H9 (cell line): ENCODE measurements around the gene COL4A2. TPM values are rescaled to one million over a fixed set of nuclear protein-coding genes. Genes with fewer than 3 reads are reported as not detected.
A peak's percentile ranks its signal among the peaks of the same experiment; 100 is the strongest.

Source experiments
- DNase-seq: peaks from one replicate; pipeline ENCODE4 v3.0.0-alpha.2; 2017
- H2AFZ ChIP-seq: one replicate; pipeline ENCODE4 v1.6.1; 2013; ENCODE audit warnings: mild to moderate bottlenecking, low read length, control low read depth, moderate library complexity
- H2AK5ac ChIP-seq: 2 replicates; pipeline ENCODE4 v1.6.1; 2013; ENCODE audit warnings: low read length, control low read depth, mixed read lengths; ENCODE audit not compliant: insufficient read length
- H2BK120ac ChIP-seq: one replicate; pipeline ENCODE4 v1.6.1; 2013; ENCODE audit warnings: low read depth, mild to moderate bottlenecking, low read length, control low read depth, inconsistent platforms; ENCODE audit not compliant: poor library complexity, severe bottlenecking
- H2BK12ac ChIP-seq: 2 replicates; pipeline ENCODE4 v1.6.1; 2013; ENCODE audit warnings: low read length, control low read depth, mixed read lengths, low read depth; ENCODE audit not compliant: insufficient read length
- H2BK15ac ChIP-seq: 2 replicates; pipeline ENCODE4 v1.6.1; 2013; ENCODE audit warnings: low read depth, low read length, control low read depth
- H2BK20ac ChIP-seq: one replicate; pipeline ENCODE4 v1.6.1; 2013; ENCODE audit warnings: low read depth, mild to moderate bottlenecking, low read length, control low read depth, inconsistent platforms; ENCODE audit not compliant: poor library complexity, severe bottlenecking
- H2BK5ac ChIP-seq: 2 replicates; pipeline ENCODE4 v1.6.1; 2013; ENCODE audit warnings: low read length, control low read depth, mixed read lengths; ENCODE audit not compliant: insufficient read length
- H3K14ac ChIP-seq: 2 replicates; pipeline ENCODE4 v1.6.1; 2013; ENCODE audit warnings: low read length, control low read depth; ENCODE audit not compliant: insufficient read depth
- H3K18ac ChIP-seq: 2 replicates; pipeline ENCODE4 v1.6.1; 2013; ENCODE audit warnings: low read depth, mild to moderate bottlenecking, mixed read lengths, low read length, control low read depth; ENCODE audit not compliant: insufficient read length
- H3K23ac ChIP-seq: 2 replicates; pipeline ENCODE4 v1.6.1; 2013; ENCODE audit warnings: low read length, control low read depth, mixed read lengths, low read depth; ENCODE audit not compliant: insufficient read length
- H3K23me2 ChIP-seq: 2 replicates; pipeline ENCODE4 v1.6.1; 2013; ENCODE audit warnings: low read depth, mild to moderate bottlenecking, mixed read lengths, low read length, control low read depth; ENCODE audit not compliant: insufficient read length, poor library complexity, severe bottlenecking
- H3K27ac ChIP-seq: 2 replicates; pipeline ENCODE4 v1.5.1; 2013; ENCODE audit warnings: low read length, control low read depth, mixed read lengths, low read depth; ENCODE audit not compliant: insufficient read length
- H3K27me3 ChIP-seq: 2 replicates; pipeline ENCODE4 v1.6.1; 2013; ENCODE audit warnings: low read length, control low read depth, inconsistent platforms; ENCODE audit not compliant: insufficient read depth
- H3K4ac ChIP-seq: 2 replicates; pipeline ENCODE4 v1.6.1; 2013; ENCODE audit warnings: low read depth, mild to moderate bottlenecking, control low read depth, inconsistent platforms, low read length, moderate library complexity
- H3K4me1 ChIP-seq: 2 replicates; pipeline ENCODE4 v1.6.1; 2013; ENCODE audit warnings: low read length, control low read depth, inconsistent platforms; ENCODE audit not compliant: insufficient read depth
- H3K4me2 ChIP-seq: 2 replicates; pipeline ENCODE4 v1.6.1; 2013; ENCODE audit warnings: low read length, control low read depth, mixed read lengths; ENCODE audit not compliant: insufficient read length, insufficient read depth
- H3K56ac ChIP-seq: 2 replicates; pipeline ENCODE4 v1.6.1; 2013; ENCODE audit warnings: low read depth, mild to moderate bottlenecking, mixed read lengths, low read length, control low read depth; ENCODE audit not compliant: insufficient read length
- H3K79me1 ChIP-seq: 2 replicates; pipeline ENCODE4 v1.6.1; 2013; ENCODE audit warnings: low read depth, mild to moderate bottlenecking, moderate library complexity, low read length, control low read depth, inconsistent platforms; ENCODE audit not compliant: insufficient read depth, poor library complexity, severe bottlenecking
- H3K79me2 ChIP-seq: 2 replicates; pipeline ENCODE4 v1.6.1; 2013; ENCODE audit warnings: low read length, control low read depth, inconsistent platforms; ENCODE audit not compliant: insufficient read depth
- H3K9ac ChIP-seq: 2 replicates; pipeline ENCODE4 v1.6.1; 2013; ENCODE audit warnings: low read length, control low read depth, mixed read lengths; ENCODE audit not compliant: insufficient read length; ENCODE audit errors: extremely low read depth
- H3K9me3 ChIP-seq: one replicate; pipeline ENCODE4 v1.6.1; 2013; ENCODE audit warnings: low read depth, low read length, inconsistent platforms; ENCODE audit not compliant: control insufficient read depth
- H3T11ph ChIP-seq: one replicate; pipeline ENCODE4 v1.6.1; 2013; ENCODE audit warnings: mild to moderate bottlenecking, low read length, control low read depth, inconsistent platforms
- H4K20me1 ChIP-seq: one replicate; pipeline ENCODE4 v1.6.1; 2013; ENCODE audit not compliant: control insufficient read depth, insufficient read length, insufficient read depth
- H4K5ac ChIP-seq: 2 replicates; pipeline ENCODE4 v1.6.1; 2013; ENCODE audit warnings: low read depth, mild to moderate bottlenecking, mixed read lengths, low read length, control low read depth; ENCODE audit not compliant: insufficient read length
- H4K8ac ChIP-seq: replicated peaks from 2 replicates; pipeline ENCODE4 v1.6.1; 2013; ENCODE audit warnings: low read length, control low read depth, mixed read lengths, low read depth; ENCODE audit not compliant: insufficient read length
- H4K91ac ChIP-seq: 2 replicates; pipeline ENCODE4 v1.6.1; 2013; ENCODE audit warnings: low read depth, mild to moderate bottlenecking, moderate library complexity, mixed read lengths, low read length, control low read depth; ENCODE audit not compliant: insufficient read length
- H3K27ac Mint-ChIP-seq, 3 experiments: 2 replicates in 2 of 3; 3 replicates in 1 of 3; pipeline ENCODE4 v1.8.0; 2020 to 2021; ENCODE audit warnings: mixed read lengths in 3 of 3, mild to moderate bottlenecking in 1 of 3, moderate library complexity in 1 of 3
- H3K27me3 Mint-ChIP-seq: 2 replicates; pipeline ENCODE4 v1.8.0; 2021; ENCODE audit warnings: low read depth, mild to moderate bottlenecking, moderate library complexity, mixed read lengths
- H3K36me3 Mint-ChIP-seq, 3 experiments: 2 replicates in 2 of 3; 3 replicates in 1 of 3; pipeline ENCODE4 v1.8.0; 2020 to 2021; ENCODE audit warnings: low read depth in 3 of 3, mixed read lengths in 3 of 3; ENCODE audit not compliant: insufficient read depth in 1 of 3
- H3K4me1 Mint-ChIP-seq, 2 experiments: 2 replicates each; pipeline ENCODE4 v1.8.0; 2020; ENCODE audit warnings: mixed read lengths in 2 of 2
- H3K4me3 Mint-ChIP-seq, 2 experiments: 2 replicates in 1 of 2; 3 replicates in 1 of 2; pipeline ENCODE4 v1.8.0; 2020 to 2021; ENCODE audit warnings: mild to moderate bottlenecking in 2 of 2, mixed read lengths in 2 of 2, moderate library complexity in 1 of 2
- H3K9me3 Mint-ChIP-seq, 2 experiments: 2 replicates in 1 of 2; 3 replicates in 1 of 2; pipeline ENCODE4 v1.8.0; 2020; ENCODE audit warnings: mild to moderate bottlenecking in 2 of 2, mixed read lengths in 2 of 2, moderate library complexity in 1 of 2
- CTCF ChIP-seq: fragments of 200-600 bp; sonication (generic); conservative IDR thresholded peaks from 3 replicates; pipeline ENCODE4 v1.8.0; 2021; ENCODE audit warnings: antibody characterized with exemption, mild to moderate bottlenecking
- WGBS: extraction: QIAGEN DNeasy Blood & Tissue Kit; methylation state at CpG from one replicate; pipeline ENCODE4 v1.1.7; 2013; ENCODE audit warnings: missing lambda C conversion rate, low lambda C conversion rate, mixed read lengths; ENCODE audit not compliant: insufficient read length; ENCODE audit errors: extremely low coverage; 5-methylcytosine and 5-hydroxymethylcytosine counted together
- total RNA-seq: library from RNA; stranded (reverse); gene quantifications from 2 replicates; pipeline ENCODE4 v1.2.1, GENCODE V29; 2021

Gene COL4A2
- total RNA-seq, 1 experiment from 2014 or later, result 76.5 TPM

DNA sequence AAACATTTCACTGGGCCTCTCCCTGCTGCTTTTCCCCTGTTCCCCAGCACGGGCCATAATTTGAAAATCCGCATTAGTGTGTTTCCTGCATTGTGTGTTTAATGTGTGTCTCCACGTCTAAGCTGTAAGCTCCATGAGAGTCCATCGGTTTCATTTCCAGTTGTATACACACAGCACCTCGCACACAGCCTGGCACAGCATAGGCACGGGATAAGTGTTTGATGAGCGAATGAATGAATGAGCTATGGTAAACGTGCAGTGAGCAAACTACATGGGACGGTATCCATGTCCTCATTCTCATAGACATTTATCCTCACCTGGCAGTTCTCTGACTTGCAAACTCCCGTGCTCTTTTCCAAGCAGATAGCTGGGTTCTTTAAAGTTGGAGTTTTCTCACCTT, 148.4 kb downstream of the COL4A2 start:
- no peak overlapping the region for H2BK5ac ChIP-seq
- H3K27ac ChIP-seq, result no peak overlapping the region

More for the DNA sequence above, 148.4 kb downstream of the COL4A2 start:
- Histone ChIP-seq H3K9me3 (no peaks in the 10 kb centered on the region), H3K56ac (no peak overlapping the region), H2BK20ac (no peak overlapping the region), H3K4ac (no peak overlapping the region), H4K20me1 (no peaks in the 10 kb centered on the region), H2BK120ac (no peak overlapping the region), H3K4me1 (peaks cover 1% of the 10 kb centered on the region; the same call in 1 of the 2 replicates), H3K14ac (no peak overlapping the region), H3T11ph (no peak overlapping the region), H3K23ac (no peak overlapping the region), H3K79me2 (no peaks in the 10 kb centered on the region), H3K23me2 (no peaks in the 10 kb centered on the region), H2BK15ac (no peak overlapping the region), H3K4me2 (no peak overlapping the region), H2AFZ (no peak overlapping the region), H4K8ac (no peak overlapping the region), H4K5ac (no peak overlapping the region), H3K9ac (no peak overlapping the region), H3K27me3 (no peaks in the 10 kb centered on the region), H4K91ac (no peak overlapping the region), H2BK12ac (no peak overlapping the region), H2AK5ac (no peak overlapping the region), H3K18ac (no peak overlapping the region), H3K79me1 (no peaks in the 10 kb centered on the region)
- WGBS, result no CpG with 5 or more reads among the region's 10 CpGs
- peaks cover 1 to 12% (median 4%) of the 10 kb centered on the region in 3 experiments; a peak in 4 of 7 replicates for H3K36me3 Mint-ChIP-seq
- peak overlapping the region; percentile 25 to 94 (median 69); a peak in 4 of 7 replicates for H3K27ac Mint-ChIP-seq
- DNase-seq, result no peak
- no peak overlapping the region for H3K4me3 Mint-ChIP-seq
- TF ChIP-seq CTCF, result no peak
- H3K27me3 Mint-ChIP-seq, result no peaks in the 10 kb centered on the region; the same call in 1 of the 2 replicates
- peaks cover 37 to 40% of the 10 kb centered on the region in 2 experiments for H3K4me1 Mint-ChIP-seq
- no peaks in the 10 kb centered on the region; a peak in 1 of 5 replicates for H3K9me3 Mint-ChIP-seq
